ENCODE data around the gene FAM9B.
A peak's percentile ranks its signal among the peaks of the same experiment; 100 is the strongest.
"Not testable (repeated sequence)": the region's sequence is repeated elsewhere in the genome, so short reads cannot be mapped to it uniquely, and the experiment has no call there.

FAM9B gene

GRCh38 chrX:9037296-9037695 is 3.4 kb upstream of the FAM9B start:
- no peak overlapping the region for H3K4me3 ChIP-seq (ENCODE audit: control insufficient read depth, low read depth, low read length)
- DNase-seq (ENCODE audit: low read depth): no peak
- no peak for TF ChIP-seq CTCF (IDR thresholded peaks at IDR 0.05; ENCODE audit: control insufficient read depth, insufficient read depth, low read depth, low read length, missing control alignments)

GRCh38 chrX:9033586-9033985 is 341 bp downstream of the FAM9B start:
- no peak for TF ChIP-seq CTCF (IDR thresholded peaks at IDR 0.05; ENCODE audit: control insufficient read depth, insufficient read depth, low read depth, low read length, missing control alignments)
- DNase-seq (ENCODE audit: low read depth): no peak
- no peak overlapping the region for H3K4me3 ChIP-seq (ENCODE audit: control insufficient read depth, low read depth, low read length)

GRCh38 chrX:9033179-9033578 is 748 bp downstream of the FAM9B start:
- DNase-seq (ENCODE audit: low read depth): no peak
- H3K4me3 ChIP-seq (ENCODE audit: control insufficient read depth, low read depth, low read length): no peak overlapping the region
- TF ChIP-seq CTCF (IDR thresholded peaks at IDR 0.05; ENCODE audit: control insufficient read depth, insufficient read depth, low read depth, low read length, missing control alignments): no peak

- TF ChIP-seq CTCF (IDR thresholded peaks at IDR 0.05; ENCODE audit: control insufficient read depth, insufficient read depth, low read depth, low read length, missing control alignments): no peak
- H3K4me3 ChIP-seq (ENCODE audit: control insufficient read depth, low read depth, low read length): no peak overlapping the region
- DNase-seq (ENCODE audit: low read depth): no peak
Measured at GRCh38 chrX:9023293-9023692, 10.6 kb downstream of the FAM9B start.

GRCh38 chrX:9019151-9019550 is 14.8 kb downstream of the FAM9B start:
- peak; percentile 23 for DNase-seq (ENCODE audit: low read depth)
- H3K4me3 ChIP-seq (ENCODE audit: control insufficient read depth, low read depth, low read length): no peak overlapping the region
- TF ChIP-seq CTCF (IDR thresholded peaks at IDR 0.05; ENCODE audit: control insufficient read depth, insufficient read depth, low read depth, low read length, missing control alignments): no peak

GRCh38 chrX:9018332-9018731 is 15.6 kb downstream of the FAM9B start:
- H3K4me3 ChIP-seq (ENCODE audit: control insufficient read depth, low read depth, low read length); DNase-seq (ENCODE audit: low read depth): not testable (repeated sequence)

GRCh38 chrX:9003041-9003440 is 30.9 kb downstream of the FAM9B start:
- no peak for TF ChIP-seq CTCF (IDR thresholded peaks at IDR 0.05; ENCODE audit: control insufficient read depth, insufficient read depth, low read depth, low read length, missing control alignments)
- no peak overlapping the region for H3K4me3 ChIP-seq (ENCODE audit: control insufficient read depth, low read depth, low read length)
- no peak for DNase-seq (ENCODE audit: low read depth)

Measured in AG09309 (cell line).